ENCODE results near the gene PGA3.

The PGA3 gene

GRCh38 chr11:61170566-61170965, 32.7 kb upstream of the PGA3 start:
- Mint-ChIP-seq H3K36me3 (ENCODE audit: low read depth) (no peaks in the 10 kb centered on the region), H3K4me1 (no peaks in the 10 kb centered on the region), H3K4me3 (no peak overlapping the region), H3K9me3 (peaks cover 3% of the 10 kb centered on the region), H3K27ac (no peak overlapping the region), H3K27me3 (ENCODE audit: low read depth) (peaks cover 2% of the 10 kb centered on the region)
- TF ChIP-seq, protein P1, sequence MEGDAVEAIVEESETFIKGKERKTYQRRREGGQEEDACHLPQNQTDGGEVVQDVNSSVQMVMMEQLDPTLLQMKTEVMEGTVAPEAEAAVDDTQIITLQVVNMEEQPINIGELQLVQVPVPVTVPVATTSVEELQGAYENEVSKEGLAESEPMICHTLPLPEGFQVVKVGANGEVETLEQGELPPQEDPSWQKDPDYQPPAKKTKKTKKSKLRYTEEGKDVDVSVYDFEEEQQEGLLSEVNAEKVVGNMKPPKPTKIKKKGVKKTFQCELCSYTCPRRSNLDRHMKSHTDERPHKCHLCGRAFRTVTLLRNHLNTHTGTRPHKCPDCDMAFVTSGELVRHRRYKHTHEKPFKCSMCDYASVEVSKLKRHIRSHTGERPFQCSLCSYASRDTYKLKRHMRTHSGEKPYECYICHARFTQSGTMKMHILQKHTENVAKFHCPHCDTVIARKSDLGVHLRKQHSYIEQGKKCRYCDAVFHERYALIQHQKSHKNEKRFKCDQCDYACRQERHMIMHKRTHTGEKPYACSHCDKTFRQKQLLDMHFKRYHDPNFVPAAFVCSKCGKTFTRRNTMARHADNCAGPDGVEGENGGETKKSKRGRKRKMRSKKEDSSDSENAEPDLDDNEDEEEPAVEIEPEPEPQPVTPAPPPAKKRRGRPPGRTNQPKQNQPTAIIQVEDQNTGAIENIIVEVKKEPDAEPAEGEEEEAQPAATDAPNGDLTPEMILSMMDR (IDR thresholded peaks at IDR 0.05; ENCODE audit: unreplicated experiment in 3 of 3), result no peak

DNA sequence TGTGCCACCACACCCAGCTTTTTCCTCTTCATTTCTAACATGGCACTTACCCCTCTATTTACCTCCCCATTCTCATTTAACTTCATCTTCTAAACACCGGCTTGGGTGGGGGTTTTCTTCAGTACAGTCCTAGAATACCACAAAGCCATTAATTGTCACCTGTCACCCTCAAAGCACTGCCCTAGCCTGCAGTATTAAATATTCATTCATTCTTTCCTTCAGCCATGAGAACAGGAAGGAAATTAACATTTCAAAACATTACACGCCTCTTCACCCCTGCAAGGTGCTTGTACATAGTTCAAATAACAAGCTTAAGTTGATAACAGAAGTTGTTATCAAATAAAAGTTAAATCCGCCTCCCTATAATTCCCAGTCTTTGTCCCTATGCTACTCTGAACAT, 31.4 kb upstream of the PGA3 start:
- H3K36me3 Mint-ChIP-seq (ENCODE audit: low read depth), result no peaks in the 10 kb centered on the region
- peaks cover 3% of the 10 kb centered on the region for H3K9me3 Mint-ChIP-seq
- H3K27me3 Mint-ChIP-seq (ENCODE audit: low read depth), result peaks cover 4% of the 10 kb centered on the region
- no peak overlapping the region for H3K27ac Mint-ChIP-seq
- TF ChIP-seq, protein P1 (IDR thresholded peaks at IDR 0.05; ENCODE audit: unreplicated experiment in 3 of 3), result no peak
- H3K4me1 Mint-ChIP-seq, result peaks cover 6% of the 10 kb centered on the region
- no peak overlapping the region for H3K4me3 Mint-ChIP-seq

DNA sequence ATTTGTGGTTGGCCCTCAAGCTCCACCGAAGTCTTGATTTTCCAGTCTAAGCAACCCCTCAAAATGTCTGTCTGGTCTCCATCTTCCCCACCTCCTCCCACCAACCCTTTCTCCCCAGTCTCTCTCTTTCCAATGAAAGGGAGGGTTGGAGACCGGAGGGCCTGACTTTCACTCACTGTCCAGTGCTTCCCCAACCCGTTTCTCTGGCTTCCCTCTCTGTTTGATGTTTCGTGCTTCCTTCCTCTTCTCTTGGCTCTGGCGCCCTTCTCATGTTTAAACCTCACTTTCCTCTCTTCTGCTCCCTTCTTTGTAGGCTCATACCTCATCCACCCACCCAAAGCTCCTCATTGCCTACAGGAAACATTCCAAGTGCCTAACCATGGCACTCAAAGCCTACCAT, 31.0 kb upstream of the PGA3 start:
- H3K36me3 Mint-ChIP-seq (ENCODE audit: low read depth), result no peaks in the 10 kb centered on the region
- H3K4me3 Mint-ChIP-seq, result no peak overlapping the region
- peaks cover 6% of the 10 kb centered on the region for H3K4me1 Mint-ChIP-seq
- H3K27ac Mint-ChIP-seq, result no peak overlapping the region
- peaks cover 2% of the 10 kb centered on the region for H3K9me3 Mint-ChIP-seq
- H3K27me3 Mint-ChIP-seq (ENCODE audit: low read depth), result peaks cover 4% of the 10 kb centered on the region
- TF ChIP-seq, protein P1 (IDR thresholded peaks at IDR 0.05; ENCODE audit: unreplicated experiment in 3 of 3), result no peak

GRCh38 chr11:61172888-61173287, 30.4 kb upstream of the PGA3 start:
- TF ChIP-seq, protein P1 (IDR thresholded peaks at IDR 0.05; ENCODE audit: unreplicated experiment in 3 of 3), result no peak
- Mint-ChIP-seq H3K36me3 (ENCODE audit: low read depth) (no peaks in the 10 kb centered on the region), H3K4me1 (peaks cover 6% of the 10 kb centered on the region), H3K27ac (no peak overlapping the region), H3K27me3 (ENCODE audit: low read depth) (peaks cover 4% of the 10 kb centered on the region), H3K9me3 (no peaks in the 10 kb centered on the region), H3K4me3 (no peak overlapping the region)

DNA sequence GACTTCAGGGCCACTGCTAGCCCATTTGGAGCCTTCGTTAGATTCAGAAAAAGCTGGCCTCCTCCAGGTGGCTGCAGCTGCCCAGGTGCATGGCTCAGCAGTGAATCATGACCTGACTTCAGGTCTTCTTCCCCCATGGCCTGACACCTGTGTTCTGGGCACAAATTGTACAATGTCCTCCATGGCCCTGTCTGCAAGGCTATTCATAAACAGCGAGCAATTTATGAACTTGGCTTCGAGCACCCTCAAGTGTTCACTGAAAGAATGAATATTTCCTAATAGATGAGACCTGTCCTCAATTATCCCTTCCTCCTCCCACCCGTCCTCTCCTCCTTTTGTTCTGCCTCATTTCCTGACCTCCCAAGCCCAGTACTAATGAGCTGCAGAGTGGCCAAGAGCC, 29.9 kb upstream of the PGA3 start:
- TF ChIP-seq, protein P1 (IDR thresholded peaks at IDR 0.05; ENCODE audit: unreplicated experiment in 3 of 3), result no peak
- Mint-ChIP-seq H3K4me1 (peaks cover 6% of the 10 kb centered on the region), H3K36me3 (ENCODE audit: low read depth) (no peaks in the 10 kb centered on the region), H3K4me3 (no peak overlapping the region), H3K27me3 (ENCODE audit: low read depth) (peaks cover 4% of the 10 kb centered on the region), H3K9me3 (no peaks in the 10 kb centered on the region), H3K27ac (no peak overlapping the region)

- TF ChIP-seq, protein P1 (IDR thresholded peaks at IDR 0.05; ENCODE audit: unreplicated experiment in 3 of 3), result no peak
- Mint-ChIP-seq H3K4me3 (no peak overlapping the region), H3K27ac (no peak overlapping the region), H3K4me1 (peaks cover 6% of the 10 kb centered on the region), H3K27me3 (ENCODE audit: low read depth) (peaks cover 4% of the 10 kb centered on the region), H3K9me3 (no peaks in the 10 kb centered on the region), H3K36me3 (ENCODE audit: low read depth) (no peaks in the 10 kb centered on the region)
These were observed 29.0 kb upstream of the PGA3 start for GRCh38 chr11:61174273-61174672.

Measured in nephron (organoid).